ENCODE data around the gene ANO10.
"Not testable (repeated sequence)": the region's sequence is repeated elsewhere in the genome, so short reads cannot be mapped to it uniquely, and the experiment has no call there.

- TF ChIP-seq, protein P1, sequence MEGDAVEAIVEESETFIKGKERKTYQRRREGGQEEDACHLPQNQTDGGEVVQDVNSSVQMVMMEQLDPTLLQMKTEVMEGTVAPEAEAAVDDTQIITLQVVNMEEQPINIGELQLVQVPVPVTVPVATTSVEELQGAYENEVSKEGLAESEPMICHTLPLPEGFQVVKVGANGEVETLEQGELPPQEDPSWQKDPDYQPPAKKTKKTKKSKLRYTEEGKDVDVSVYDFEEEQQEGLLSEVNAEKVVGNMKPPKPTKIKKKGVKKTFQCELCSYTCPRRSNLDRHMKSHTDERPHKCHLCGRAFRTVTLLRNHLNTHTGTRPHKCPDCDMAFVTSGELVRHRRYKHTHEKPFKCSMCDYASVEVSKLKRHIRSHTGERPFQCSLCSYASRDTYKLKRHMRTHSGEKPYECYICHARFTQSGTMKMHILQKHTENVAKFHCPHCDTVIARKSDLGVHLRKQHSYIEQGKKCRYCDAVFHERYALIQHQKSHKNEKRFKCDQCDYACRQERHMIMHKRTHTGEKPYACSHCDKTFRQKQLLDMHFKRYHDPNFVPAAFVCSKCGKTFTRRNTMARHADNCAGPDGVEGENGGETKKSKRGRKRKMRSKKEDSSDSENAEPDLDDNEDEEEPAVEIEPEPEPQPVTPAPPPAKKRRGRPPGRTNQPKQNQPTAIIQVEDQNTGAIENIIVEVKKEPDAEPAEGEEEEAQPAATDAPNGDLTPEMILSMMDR (IDR thresholded peaks at IDR 0.05): not testable (repeated sequence)
- not testable (repeated sequence) for TF ChIP-seq POLR2AphosphoS5 (IDR thresholded peaks at IDR 0.05)
Measured at GRCh38 chr3:43356033-43356432, 265.8 kb downstream of the ANO10 start.
